Activated CD4-positive, CD25-positive, alpha-beta regulatory T cell treated with anti-CD3 and anti-CD28 coated beads, Interleukin-2, amount 50 U/mL, for 16 hours (primary cell): ENCODE measurements around the gene TBC1D8.

Experiments used
- DNase-seq: peaks from one replicate; pipeline ENCODE4 v3.0.0-alpha.2; 2020; ENCODE audit warnings: low read depth, low spot score

TBC1D8 gene

GRCh38 chr2:101135412-101136296 lies 15.5 kb downstream of the TBC1D8 start:
- no peak for DNase-seq

GRCh38 chr2:101133492-101134100 lies 17.6 kb downstream of the TBC1D8 start:
- DNase-seq = no peak

- DNase-seq = no peak
Observed at GRCh38 chr2:101132202-101132601, 19.0 kb downstream of the TBC1D8 start.

- no peak for DNase-seq
Observed at GRCh38 chr2:101130081-101130480, 21.1 kb downstream of the TBC1D8 start.

GRCh38 chr2:101127319-101128056 lies 23.7 kb downstream of the TBC1D8 start:
- DNase-seq = no peak

- no peak for DNase-seq
Observed at GRCh38 chr2:101125808-101126207, 25.4 kb downstream of the TBC1D8 start.

- DNase-seq = no peak
Observed at GRCh38 chr2:101125374-101125773, 25.8 kb downstream of the TBC1D8 start.

- DNase-seq = no peak
Observed at GRCh38 chr2:101124643-101125366, 26.4 kb downstream of the TBC1D8 start.

- DNase-seq = no peak
Observed at GRCh38 chr2:101123795-101124471, 27.2 kb downstream of the TBC1D8 start.

- DNase-seq = no peak
Observed at GRCh38 chr2:101121174-101121573, 30.0 kb downstream of the TBC1D8 start.

- no peak for DNase-seq
Observed at GRCh38 chr2:101120124-101120996, 30.8 kb downstream of the TBC1D8 start.

GRCh38 chr2:101119431-101119830 lies 31.8 kb downstream of the TBC1D8 start:
- no peak for DNase-seq

GRCh38 chr2:101116841-101117552 lies 34.2 kb downstream of the TBC1D8 start:
- no peak for DNase-seq

GRCh38 chr2:101116348-101116747 lies 34.8 kb downstream of the TBC1D8 start:
- DNase-seq = no peak

- DNase-seq = no peak
Observed at GRCh38 chr2:101115664-101116063, 35.5 kb downstream of the TBC1D8 start.

GRCh38 chr2:101114815-101115214 lies 36.4 kb downstream of the TBC1D8 start:
- DNase-seq = no peak

GRCh38 chr2:101114268-101114783 lies 36.9 kb downstream of the TBC1D8 start:
- DNase-seq = no peak

- DNase-seq = no peak
Observed at GRCh38 chr2:101113441-101114267, 37.5 kb downstream of the TBC1D8 start.
